GM12873 (cell line): ENCODE measurements around the gene MAN2A1.

Experiments used
- CTCF ChIP-seq: IDR thresholded peaks from 2 replicates; pipeline ENCODE4 v1.5.1; 2012; ENCODE audit warnings: low read depth, mild to moderate bottlenecking, moderate library complexity, low read length, control low read depth; ENCODE audit not compliant: insufficient read depth; ENCODE audit errors: missing control alignments

The MAN2A1 gene

DNA sequence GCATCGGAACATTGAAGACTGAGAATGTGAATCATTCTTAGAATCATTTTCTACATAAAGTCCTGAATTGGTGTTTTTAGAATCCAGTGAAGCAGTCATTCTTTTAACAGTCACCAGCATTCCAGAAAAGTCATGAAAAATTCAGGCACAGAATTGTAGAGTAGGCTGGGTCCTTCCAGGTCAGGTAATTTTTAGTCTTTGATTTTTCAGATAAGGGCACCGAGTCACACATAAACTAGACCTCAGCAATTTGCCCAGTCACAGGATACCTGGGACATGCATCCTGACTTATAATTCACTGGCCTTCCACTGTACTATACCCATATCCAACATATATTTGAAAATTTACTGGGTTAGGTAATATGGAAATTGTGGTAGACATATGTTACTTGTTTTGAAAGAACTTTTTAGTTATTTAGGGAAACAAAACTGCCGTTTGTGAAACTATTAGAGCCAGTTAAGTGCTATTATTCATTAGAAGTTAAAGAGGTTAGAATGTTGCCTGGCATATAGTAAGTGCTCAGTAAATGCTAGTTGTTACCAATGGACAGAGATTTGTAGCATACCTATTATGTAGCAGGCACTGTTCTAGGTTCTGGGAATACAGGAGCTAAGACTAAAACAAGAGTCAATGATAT, 10.9 kb downstream of the MAN2A1 start:
- no peak for TF ChIP-seq CTCF

DNA sequence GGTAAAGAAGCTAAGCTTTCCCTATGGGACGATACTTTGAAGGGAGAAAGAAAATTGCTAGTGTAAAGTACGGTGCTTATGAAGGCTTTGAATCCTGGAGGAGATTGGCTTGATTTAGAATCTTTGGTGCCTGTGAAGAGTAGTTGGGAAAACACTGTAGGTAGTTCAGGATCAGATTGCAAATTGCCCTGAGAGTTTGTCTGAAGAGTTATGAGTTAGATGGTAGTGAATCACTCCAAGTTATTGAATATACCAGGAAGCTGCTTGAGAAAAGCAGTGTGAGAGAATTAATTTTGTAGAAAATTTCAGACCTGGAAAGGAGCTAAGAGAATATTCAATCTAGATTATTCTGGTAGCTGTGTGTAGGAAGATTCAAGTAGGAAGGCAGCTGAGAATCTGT, 11.5 kb downstream of the MAN2A1 start:
- no peak for TF ChIP-seq CTCF

DNA sequence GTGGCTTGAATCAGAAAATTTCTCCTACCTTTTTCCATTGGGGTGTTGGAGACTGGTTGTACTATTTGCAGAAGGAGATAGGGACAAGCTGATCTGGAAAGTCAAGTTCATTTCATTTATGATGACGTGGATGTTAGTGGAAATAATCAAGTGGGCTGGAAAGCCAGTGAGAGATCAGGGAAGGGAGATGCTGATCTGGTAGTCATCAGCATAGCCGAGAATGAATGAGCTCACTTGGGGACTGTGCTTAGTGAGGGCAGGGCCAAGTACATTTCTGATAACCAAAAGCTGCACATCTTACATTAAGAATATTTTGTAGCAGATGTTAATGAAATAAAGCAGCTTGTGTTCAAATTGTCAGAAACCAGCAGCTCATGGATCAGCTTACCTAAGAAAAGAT, 12.1 kb downstream of the MAN2A1 start:
- TF ChIP-seq CTCF, result no peak

DNA sequence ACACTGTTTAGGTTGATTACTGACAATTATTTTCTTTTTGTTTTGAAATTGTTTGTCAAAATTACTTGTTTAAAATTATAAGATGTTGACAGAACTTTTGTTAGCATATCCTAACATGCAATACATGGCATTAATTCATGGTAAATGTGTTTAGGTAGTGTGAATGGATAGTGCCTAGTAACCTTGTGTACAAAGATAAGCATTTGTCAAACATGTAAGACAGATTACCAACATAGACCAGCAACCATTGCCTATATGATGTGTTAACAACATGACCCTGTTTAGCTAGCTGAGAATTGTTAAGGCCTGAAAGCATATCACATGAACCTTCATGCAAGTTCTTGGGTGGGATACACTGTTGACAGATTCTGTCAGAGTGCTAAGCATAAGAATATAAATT, 13.4 kb downstream of the MAN2A1 start:
- TF ChIP-seq CTCF, result no peak

DNA sequence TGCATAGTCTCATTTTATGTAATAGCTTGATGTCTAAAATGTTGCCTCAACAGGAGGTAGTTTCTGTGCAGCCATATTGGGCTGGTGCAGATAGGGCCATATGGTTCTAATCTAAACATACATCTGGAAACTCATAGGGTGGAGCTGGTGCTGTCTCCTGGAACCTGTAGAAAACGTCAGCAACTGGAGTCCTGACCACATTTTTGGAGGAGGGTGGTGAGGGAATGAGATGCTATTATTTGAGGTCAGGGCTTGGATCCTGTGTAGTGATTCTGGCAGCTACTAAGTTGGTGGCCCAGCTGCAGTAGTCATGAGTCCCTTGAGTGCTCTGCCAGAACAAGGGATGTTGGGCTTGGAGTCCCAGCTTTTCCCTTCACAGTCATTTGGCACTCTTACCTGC, 14.1 kb downstream of the MAN2A1 start:
- no peak for TF ChIP-seq CTCF

DNA sequence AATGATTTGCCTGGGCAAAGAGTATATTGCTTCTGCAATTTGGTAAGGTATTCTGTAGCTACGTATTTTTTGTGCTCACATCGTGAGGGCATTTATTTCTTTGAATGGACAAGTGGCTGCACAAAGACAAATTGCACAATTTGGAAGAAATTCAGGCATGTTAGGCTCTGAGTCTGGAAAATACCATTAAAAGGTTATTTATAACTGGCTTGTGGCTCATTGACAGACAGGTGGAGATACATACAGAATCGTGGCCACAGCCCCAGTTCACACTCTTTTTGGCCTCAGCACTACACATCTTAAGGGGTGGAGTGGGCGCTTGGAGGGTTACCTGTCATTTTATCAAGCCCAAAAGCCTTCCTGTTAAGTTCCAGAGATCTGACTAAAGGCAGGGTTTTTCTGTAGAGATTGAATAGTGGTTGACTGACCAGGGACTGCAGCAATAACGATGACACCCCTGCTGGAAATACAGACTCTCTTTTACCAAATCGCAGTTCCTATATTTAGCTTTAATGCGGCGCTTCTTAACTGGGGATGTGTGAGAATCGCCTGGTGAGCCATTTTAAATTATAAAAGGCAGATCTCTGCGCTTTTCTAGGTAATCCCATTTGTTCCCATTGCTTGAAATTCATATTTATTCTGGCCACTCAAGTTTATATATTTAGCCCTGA, 14.7 kb downstream of the MAN2A1 start:
- no peak for TF ChIP-seq CTCF

GRCh38 chr5:109705596-109705995, 15.9 kb downstream of the MAN2A1 start:
- no peak for TF ChIP-seq CTCF
